H1 (cell line): Measurements from ENCODE around the gene GATAD2B. TPM values are rescaled to one million over a fixed set of nuclear protein-coding genes. Genes with fewer than 3 reads are reported as not detected.

Source experiments
- ASH2L ChIP-seq: fragments of 200-600, 300-600 bp; sonication (generic); IDR thresholded peaks from one replicate; pipeline ENCODE4 v1.7.1; 2017; ENCODE audit warnings: low read length
- CHD1 ChIP-seq: IDR thresholded peaks from 2 replicates; pipeline ENCODE4 v1.6.1; 2012; ENCODE audit warnings: low read depth, low read length, improper control_type of control experiment
- CHD2 ChIP-seq: IDR thresholded peaks from 2 replicates; pipeline ENCODE4 v1.6.1; 2012; ENCODE audit warnings: low read length, improper control_type of control experiment
- EP300 ChIP-seq, 2 experiments: IDR thresholded peaks; 1 replicate in 1 of 2; 2 replicates in 1 of 2; pipeline ENCODE4 v1.6.1; 2011 to 2012; ENCODE audit warnings: low read depth in 2 of 2, low read length in 2 of 2, mild to moderate bottlenecking in 2 of 2, borderline replicate concordance in 1 of 2, inconsistent platforms in 1 of 2, moderate library complexity in 1 of 2
- EZH2 ChIP-seq: fragments of 200-600 bp; sonication (generic); IDR thresholded peaks from 2 replicates; pipeline ENCODE4 v1.7.1; 2012; ENCODE audit warnings: low read depth, mild to moderate bottlenecking, moderate library complexity, low read length, inconsistent platforms; ENCODE audit not compliant: severe bottlenecking
- GABPA ChIP-seq: IDR thresholded peaks from 2 replicates; pipeline ENCODE4 v1.6.1; 2011; ENCODE audit warnings: mild to moderate bottlenecking, low read length, moderate library complexity, borderline replicate concordance; ENCODE audit not compliant: insufficient read depth
- HDAC6 ChIP-seq: IDR thresholded peaks from one replicate; pipeline ENCODE4 v1.7.1; 2012; ENCODE audit warnings: low read depth, mild to moderate bottlenecking, inconsistent platforms, low read length, moderate library complexity
- KDM4A ChIP-seq: IDR thresholded peaks from one replicate; pipeline ENCODE4 v1.7.1; 2012; ENCODE audit warnings: low read depth, mild to moderate bottlenecking, moderate library complexity, low read length, inconsistent platforms; ENCODE audit not compliant: severe bottlenecking
- POLR2AphosphoS5 ChIP-seq: IDR thresholded peaks from 2 replicates; pipeline ENCODE4 v1.6.1; 2011; ENCODE audit warnings: low read depth, low read length
- RBBP5 ChIP-seq: IDR thresholded peaks from 2 replicates; pipeline ENCODE4 v1.7.1; 2012; ENCODE audit warnings: low read depth, mild to moderate bottlenecking, inconsistent platforms, low read length, moderate library complexity, borderline replicate concordance
- RFX5 ChIP-seq: IDR thresholded peaks from 2 replicates; pipeline ENCODE4 v1.6.1; 2011; ENCODE audit warnings: low read depth, low read length, improper control_type of control experiment, borderline replicate concordance
- RXRA ChIP-seq: IDR thresholded peaks from 2 replicates; pipeline ENCODE4 v1.6.1; 2011; ENCODE audit warnings: low read depth, mild to moderate bottlenecking, low read length, moderate library complexity; ENCODE audit not compliant: insufficient read depth
- SP1 ChIP-seq: IDR thresholded peaks from 2 replicates; pipeline ENCODE4 v1.6.1; 2011; ENCODE audit warnings: low read depth, low read length
- SUZ12 ChIP-seq: fragments of 200-600 bp; sonication (generic); IDR thresholded peaks from 2 replicates; pipeline ENCODE4 v1.6.1; 2012; ENCODE audit warnings: mild to moderate bottlenecking, inconsistent platforms, low read length, moderate library complexity, mixed read lengths
- TAF1 ChIP-seq: IDR thresholded peaks from 2 replicates; pipeline ENCODE4 v1.6.1; 2011; ENCODE audit warnings: mild to moderate bottlenecking, low read depth, low read length
- TEAD4 ChIP-seq: IDR thresholded peaks from 2 replicates; pipeline ENCODE4 v1.6.1; 2012; ENCODE audit warnings: low read depth, low read length, inconsistent platforms, mixed read lengths
- polyA plus RNA-seq, 7 experiments: library from polyadenylated mRNA; depleted of rRNA in 3 of 7; stranded (reverse) in 5 of 7; unstranded in 2 of 7; fragments of >200 nt in 5 of 7; fragments of 200-250 nt in 2 of 7; gene quantifications; 1 replicate in 5 of 7; 2 replicates in 1 of 7; 4 replicates in 1 of 7; pipeline versions ENCODE4 v1.2.1 to v1.2.3, GENCODE V29; 2011 to 2013; ENCODE audit warnings: missing spikeins in 2 of 7, mixed read lengths in 2 of 7
- total RNA-seq: library from RNA; stranded (reverse); fragmentation: NEBNext Ultra II Directional; extraction: Animal tissue kit (Norgen Biotek cat#: 25700); gene quantifications from 2 replicates; pipeline ENCODE4 v1.2.1, GENCODE V29; 2021

The GATAD2B gene
- total and polyA plus RNA-seq, 2 of the 8 experiments (the other 6 are each of a cell fraction or from before 2014, with no cell fraction given), result 8.4 to 39.1 TPM

GRCh38 chr1:153968000-153968363 lies 45.2 kb upstream of the GATAD2B start (continued):
- no peak for TF ChIP-seq GABPA
- TF ChIP-seq CHD2, result no peak
- TF ChIP-seq KDM4A, result peak; percentile 13
- no peak for TF ChIP-seq RBBP5
- no peak for TF ChIP-seq RFX5
- no peak for TF ChIP-seq SUZ12
- TF ChIP-seq POLR2AphosphoS5, result no peak; the same call in 1 of the 2 replicates
- peak; percentile 19; the same call in 1 of the 2 replicates for TF ChIP-seq TAF1
- TF ChIP-seq SP1, result no peak
- TF ChIP-seq ASH2L, result no peak
- no peak for TF ChIP-seq CHD1
- no peak for TF ChIP-seq TEAD4
- no peak for TF ChIP-seq EP300 (IDR thresholded peaks at IDR 0.05; ENCODE audit: borderline replicate concordance in 1 of 2, low read depth in 2 of 2, low read length in 2 of 2)
- no peak for TF ChIP-seq EZH2
- TF ChIP-seq RXRA, result no peak
- TF ChIP-seq HDAC6, result no peak
